Ishikawa (cell line): ENCODE measurements around the gene C6orf62.

ENCODE experiments used
- CEBPB ChIP-seq: IDR thresholded peaks from 2 replicates; pipeline ENCODE4 v1.6.1; 2012
- CREB1 ChIP-seq: IDR thresholded peaks from 2 replicates; pipeline ENCODE4 v1.6.1; 2012; ENCODE audit warnings: low read depth
- EGR1 ChIP-seq: IDR thresholded peaks from 2 replicates; pipeline ENCODE4 v1.6.1; 2012
- EP300 ChIP-seq: IDR thresholded peaks from 2 replicates; pipeline ENCODE4 v1.6.1; 2012; ENCODE audit warnings: borderline replicate concordance
- FOXM1 ChIP-seq: IDR thresholded peaks from 2 replicates; pipeline ENCODE4 v1.6.1; 2012; ENCODE audit warnings: low read depth, borderline replicate concordance
- NFIC ChIP-seq: IDR thresholded peaks from 2 replicates; pipeline ENCODE4 v1.6.1; 2012
- RAD21 ChIP-seq: IDR thresholded peaks from 2 replicates; pipeline ENCODE4 v1.6.1; 2012; ENCODE audit warnings: low read depth
- TAF1 ChIP-seq: IDR thresholded peaks from 2 replicates; pipeline ENCODE4 v1.6.1; 2012; ENCODE audit warnings: low read depth, mild to moderate bottlenecking
- TCF12 ChIP-seq: IDR thresholded peaks from 2 replicates; pipeline ENCODE4 v1.6.1; 2012; ENCODE audit warnings: low read depth
- TEAD4 ChIP-seq: IDR thresholded peaks from 2 replicates; pipeline ENCODE4 v1.6.1; 2012
- YY1 ChIP-seq: IDR thresholded peaks from 2 replicates; pipeline ENCODE4 v1.6.1; 2012; ENCODE audit warnings: low read depth
- ZBTB7A ChIP-seq: IDR thresholded peaks from 2 replicates; pipeline ENCODE4 v1.6.1; 2012; ENCODE audit warnings: low read depth
- TF ChIP-seq, protein P1 (sequence below): IDR thresholded peaks from 2 replicates; pipeline ENCODE4 v1.6.1; 2012
- TF ChIP-seq, protein P2 (sequence below): IDR thresholded peaks from 2 replicates; pipeline ENCODE4 v1.6.1; 2012
- TF ChIP-seq, protein P3 (sequence below): IDR thresholded peaks from 2 replicates; pipeline ENCODE4 v1.6.1; 2012; ENCODE audit warnings: low read depth, mild to moderate bottlenecking

C6orf62 gene

DNA sequence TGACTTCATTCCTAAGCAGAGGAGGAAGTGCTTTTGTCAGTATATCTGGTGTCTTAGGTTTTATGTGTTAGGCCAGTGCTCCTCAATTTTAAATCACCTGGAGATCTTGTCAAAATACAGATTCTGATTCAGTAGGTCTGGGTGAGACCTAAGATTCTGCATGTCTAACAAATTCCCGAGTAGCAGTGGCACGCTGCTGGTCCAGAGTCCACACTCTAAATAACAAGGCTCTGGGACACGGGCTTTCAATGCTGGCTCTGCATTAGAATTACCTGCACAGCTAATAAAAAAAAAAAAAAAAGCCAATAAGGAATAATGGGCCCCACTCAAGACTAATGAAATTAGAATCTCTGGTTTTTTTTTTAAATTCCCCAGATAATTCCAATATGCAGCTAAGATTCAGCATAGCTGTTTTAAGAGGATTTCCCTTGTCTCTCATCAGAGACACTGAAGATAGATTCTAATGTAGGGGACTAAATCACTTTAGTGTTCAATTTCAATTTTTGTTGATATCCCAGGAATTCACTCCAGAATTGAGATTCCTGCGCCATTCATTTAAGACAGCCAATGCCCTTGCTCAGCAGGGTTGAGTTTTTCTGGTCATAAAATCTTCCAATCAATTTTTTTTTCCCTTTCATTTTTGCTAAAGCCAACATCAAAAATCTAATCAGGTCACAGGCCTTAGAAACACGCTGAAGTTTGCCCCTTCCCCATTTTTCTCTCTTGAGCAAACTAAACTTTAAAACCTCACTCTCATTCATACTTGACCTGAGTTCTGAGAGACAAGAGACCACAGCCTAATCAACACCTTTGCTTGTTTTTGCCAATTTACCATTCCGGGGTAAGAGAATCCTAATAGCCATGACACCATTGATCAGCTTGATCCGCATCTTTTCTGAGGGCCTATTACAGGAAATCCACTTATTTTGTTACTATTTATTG lies 54.6 kb downstream of the C6orf62 start:
- no peak for TF ChIP-seq EGR1
- TF ChIP-seq YY1, result no peak
- TF ChIP-seq RAD21, result no peak
- no peak for TF ChIP-seq TCF12
- TF ChIP-seq, protein P1, sequence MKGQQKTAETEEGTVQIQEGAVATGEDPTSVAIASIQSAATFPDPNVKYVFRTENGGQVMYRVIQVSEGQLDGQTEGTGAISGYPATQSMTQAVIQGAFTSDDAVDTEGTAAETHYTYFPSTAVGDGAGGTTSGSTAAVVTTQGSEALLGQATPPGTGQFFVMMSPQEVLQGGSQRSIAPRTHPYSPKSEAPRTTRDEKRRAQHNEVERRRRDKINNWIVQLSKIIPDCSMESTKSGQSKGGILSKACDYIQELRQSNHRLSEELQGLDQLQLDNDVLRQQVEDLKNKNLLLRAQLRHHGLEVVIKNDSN, result no peak
- TF ChIP-seq EP300, result no peak
- no peak for TF ChIP-seq ZBTB7A
- no peak for TF ChIP-seq TEAD4
- no peak for TF ChIP-seq FOXM1
- TF ChIP-seq, protein P2, sequence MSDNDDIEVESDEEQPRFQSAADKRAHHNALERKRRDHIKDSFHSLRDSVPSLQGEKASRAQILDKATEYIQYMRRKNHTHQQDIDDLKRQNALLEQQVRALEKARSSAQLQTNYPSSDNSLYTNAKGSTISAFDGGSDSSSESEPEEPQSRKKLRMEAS, result no peak
- TF ChIP-seq, protein P3, sequence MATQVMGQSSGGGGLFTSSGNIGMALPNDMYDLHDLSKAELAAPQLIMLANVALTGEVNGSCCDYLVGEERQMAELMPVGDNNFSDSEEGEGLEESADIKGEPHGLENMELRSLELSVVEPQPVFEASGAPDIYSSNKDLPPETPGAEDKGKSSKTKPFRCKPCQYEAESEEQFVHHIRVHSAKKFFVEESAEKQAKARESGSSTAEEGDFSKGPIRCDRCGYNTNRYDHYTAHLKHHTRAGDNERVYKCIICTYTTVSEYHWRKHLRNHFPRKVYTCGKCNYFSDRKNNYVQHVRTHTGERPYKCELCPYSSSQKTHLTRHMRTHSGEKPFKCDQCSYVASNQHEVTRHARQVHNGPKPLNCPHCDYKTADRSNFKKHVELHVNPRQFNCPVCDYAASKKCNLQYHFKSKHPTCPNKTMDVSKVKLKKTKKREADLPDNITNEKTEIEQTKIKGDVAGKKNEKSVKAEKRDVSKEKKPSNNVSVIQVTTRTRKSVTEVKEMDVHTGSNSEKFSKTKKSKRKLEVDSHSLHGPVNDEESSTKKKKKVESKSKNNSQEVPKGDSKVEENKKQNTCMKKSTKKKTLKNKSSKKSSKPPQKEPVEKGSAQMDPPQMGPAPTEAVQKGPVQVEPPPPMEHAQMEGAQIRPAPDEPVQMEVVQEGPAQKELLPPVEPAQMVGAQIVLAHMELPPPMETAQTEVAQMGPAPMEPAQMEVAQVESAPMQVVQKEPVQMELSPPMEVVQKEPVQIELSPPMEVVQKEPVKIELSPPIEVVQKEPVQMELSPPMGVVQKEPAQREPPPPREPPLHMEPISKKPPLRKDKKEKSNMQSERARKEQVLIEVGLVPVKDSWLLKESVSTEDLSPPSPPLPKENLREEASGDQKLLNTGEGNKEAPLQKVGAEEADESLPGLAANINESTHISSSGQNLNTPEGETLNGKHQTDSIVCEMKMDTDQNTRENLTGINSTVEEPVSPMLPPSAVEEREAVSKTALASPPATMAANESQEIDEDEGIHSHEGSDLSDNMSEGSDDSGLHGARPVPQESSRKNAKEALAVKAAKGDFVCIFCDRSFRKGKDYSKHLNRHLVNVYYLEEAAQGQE, result no peak
- no peak for TF ChIP-seq CEBPB
- TF ChIP-seq NFIC, result no peak

DNA sequence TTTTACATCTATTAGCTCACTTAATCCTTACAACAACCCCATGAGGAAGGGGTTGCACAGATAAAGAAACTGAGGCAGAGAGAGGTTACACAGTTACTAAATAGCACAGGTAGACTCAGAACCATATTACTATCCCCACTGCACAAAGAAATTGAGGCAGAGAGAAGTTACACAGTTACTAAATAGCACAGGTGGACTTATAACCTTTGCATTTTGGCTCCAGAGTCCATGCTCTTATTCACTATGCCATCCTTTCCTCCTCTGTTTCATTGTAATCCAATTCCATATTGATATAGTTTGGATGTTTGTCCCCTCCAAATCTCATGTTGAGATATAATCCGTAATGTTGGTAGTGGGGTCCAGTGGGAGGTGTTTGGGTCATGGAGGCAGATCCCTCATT lies 55.8 kb downstream of the C6orf62 start:
- TF ChIP-seq YY1 (no peak), NFIC (no peak), CREB1 (no peak), FOXM1 (no peak), CEBPB (no peak), EGR1 (no peak), RAD21 (no peak), EP300 (no peak), TAF1 (no peak), ZBTB7A (no peak), TEAD4 (no peak), TCF12 (no peak)
- TF ChIP-seq, protein P1, result no peak
- TF ChIP-seq, protein P2, result no peak
- TF ChIP-seq, protein P3, result no peak

- TF ChIP-seq FOXM1, result no peak
- TF ChIP-seq ZBTB7A, result no peak
- TF ChIP-seq NFIC, result no peak
- no peak for TF ChIP-seq CREB1
- no peak for TF ChIP-seq EP300
- no peak for TF ChIP-seq TEAD4
- TF ChIP-seq, protein P3, result no peak
- no peak for TF ChIP-seq TCF12
- no peak for TF ChIP-seq TAF1
- TF ChIP-seq, protein P1, result no peak
- TF ChIP-seq, protein P2, result no peak
- no peak for TF ChIP-seq YY1
Observed at GRCh38 chr6:24662236-24662635, 56.7 kb downstream of the C6orf62 start.
